Activated CD4-positive, alpha-beta memory T cell treated with anti-CD3 and anti-CD28 coated beads for 36 hours (primary cell): ENCODE results near the gene HPSE2. TPM values are rescaled to one million over a fixed set of nuclear protein-coding genes. Genes with fewer than 3 reads are reported as not detected.
A peak's percentile ranks its signal among the peaks of the same experiment; 100 is the strongest.

Experiments
- CTCF ChIA-PET: fragments of 350-600 bp; sonication (Branson Sonifier 250); formaldehyde crosslinking; loops from one replicate; lab custom pipeline; 2021; ENCODE audit warnings: antibody characterized with exemption, inconsistent platforms; lab: Charles Lee
- POLR2A ChIA-PET: fragments of 350-600 bp; sonication (Branson Sonifier 250); formaldehyde crosslinking; loops from one replicate; lab custom pipeline; 2021; ENCODE audit warnings: antibody characterized with exemption; lab: Charles Lee
- DNase-seq: peaks from one replicate; pipeline ENCODE4 v3.0.0-alpha.2; 2020
- H3K27ac Mint-ChIP-seq: one replicate; pipeline ENCODE4 v1.8.0; 2021; ENCODE audit warnings: mixed read lengths
- H3K27me3 Mint-ChIP-seq: one replicate; pipeline ENCODE4 v1.8.0; 2021; ENCODE audit warnings: mixed read lengths
- H3K36me3 Mint-ChIP-seq: one replicate; pipeline ENCODE4 v1.8.0; 2021; ENCODE audit warnings: mixed read lengths
- H3K4me1 Mint-ChIP-seq: one replicate; pipeline ENCODE4 v1.8.0; 2021; ENCODE audit warnings: low read depth, mixed read lengths
- H3K4me3 Mint-ChIP-seq: one replicate; pipeline ENCODE4 v1.8.0; 2021; ENCODE audit warnings: mild to moderate bottlenecking, mixed read lengths
- H3K9me3 Mint-ChIP-seq: one replicate; pipeline ENCODE4 v1.8.0; 2021; ENCODE audit warnings: mixed read lengths
- intact Hi-C: fragments of 100-400 bp; cut with micrococcal nuclease; formaldehyde crosslinking; loops from one replicate; pipeline ENCODE4 v1.15.1; 2023
- total RNA-seq, 2 experiments: library from RNA; stranded (reverse); gene quantifications; one replicate each; pipeline ENCODE4 v1.2.3, GENCODE V29; 2021

Gene HPSE2
- total RNA-seq, 2 experiments from 2014 or later = not detected

DNA sequence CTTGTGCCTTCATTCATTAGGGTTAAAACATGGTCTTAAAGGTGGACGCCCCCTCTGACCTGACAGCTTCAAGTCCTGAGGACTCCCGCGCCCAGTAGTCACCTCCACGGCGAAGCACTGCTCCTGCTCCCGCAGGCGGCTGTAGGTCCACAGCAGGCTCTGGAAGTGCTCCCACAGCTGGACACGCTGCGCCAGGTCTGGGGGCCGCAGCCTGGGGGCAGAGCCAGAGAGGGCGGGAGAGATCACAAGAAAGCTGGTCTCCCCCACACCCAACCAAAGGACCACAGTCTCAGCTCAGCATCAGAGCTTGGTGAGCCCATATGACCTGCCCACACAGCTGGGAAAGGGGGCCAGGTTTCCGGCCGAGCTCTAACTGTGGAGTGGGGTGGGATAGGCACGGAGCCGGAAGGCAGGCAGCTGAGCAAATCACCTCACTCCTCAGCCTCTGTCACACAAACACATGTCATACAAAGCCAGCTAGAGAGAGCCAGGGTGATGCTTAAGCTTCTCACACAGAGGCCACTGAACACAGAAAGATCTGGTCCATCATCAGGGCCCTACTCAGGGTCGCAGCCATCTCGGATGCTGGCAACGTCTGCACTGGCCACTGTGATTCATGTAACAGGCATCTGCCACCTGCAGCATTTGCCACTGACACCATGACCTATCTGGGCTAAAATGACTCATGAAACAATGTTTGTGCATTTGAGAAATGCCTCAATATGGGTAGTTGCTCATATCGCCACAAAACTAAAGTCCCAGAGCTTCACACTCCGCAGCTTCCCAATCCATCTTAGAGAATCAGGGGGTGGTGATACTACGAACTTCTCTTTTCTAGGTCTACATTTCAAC, 801.5 kb downstream of the HPSE2 start:
- peaks cover 61% of the 10 kb centered on the region for H3K36me3 Mint-ChIP-seq
- CTCF ChIA-PET = interaction anchor here (3.4 kb wide), 1 partner anchor 9 kb away, joined by 21 read pairs; no protein-coding TSS in a partner anchor
- no peak overlapping the region for H3K4me3 Mint-ChIP-seq
- H3K4me1 Mint-ChIP-seq = peaks cover 5% of the 10 kb centered on the region
- intact Hi-C loops = no loop called here
- no peaks in the 10 kb centered on the region for H3K27me3 Mint-ChIP-seq
- no peak for DNase-seq
- POLR2A ChIA-PET = interaction anchor here (0.6 kb wide), 2 partner anchors 166 to 223 kb away, joined by 3 read pairs; no protein-coding TSS in a partner anchor
- H3K9me3 Mint-ChIP-seq = peaks cover 2% of the 10 kb centered on the region
- no peak overlapping the region for H3K27ac Mint-ChIP-seq

DNA sequence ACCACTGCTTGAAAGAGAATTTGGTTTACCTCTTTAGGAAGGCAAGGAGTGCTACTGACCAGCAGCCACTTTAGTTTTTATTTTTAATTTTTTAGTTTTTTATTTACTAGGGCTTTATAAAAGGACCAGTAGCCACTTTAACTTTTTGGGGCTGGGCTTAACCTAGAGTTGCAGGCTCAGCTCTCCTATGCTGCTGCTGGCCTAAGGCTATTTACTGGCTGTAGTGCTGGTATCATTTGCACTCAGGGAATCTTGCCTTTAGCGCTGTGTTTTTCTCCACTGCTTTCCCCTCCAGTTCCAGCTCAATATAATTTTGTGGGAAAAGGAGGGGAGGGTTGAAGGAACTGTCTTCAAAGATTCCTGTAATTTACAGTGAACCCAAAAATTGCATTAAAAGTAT, 802.3 kb downstream of the HPSE2 start:
- Mint-ChIP-seq H3K36me3 (peaks cover 56% of the 10 kb centered on the region), H3K4me1 (peaks cover 4% of the 10 kb centered on the region), H3K4me3 (no peak overlapping the region), H3K27me3 (no peaks in the 10 kb centered on the region), H3K27ac (no peak overlapping the region), H3K9me3 (peaks cover 2% of the 10 kb centered on the region)
- CTCF ChIA-PET = no interaction called here
- POLR2A ChIA-PET = no interaction called here
- intact Hi-C loops = no loop called here
- no peak for DNase-seq

GRCh38 chr10:98432330-98432729, 803.3 kb downstream of the HPSE2 start:
- no peak for DNase-seq
- Mint-ChIP-seq H3K4me1 (no peaks in the 10 kb centered on the region), H3K9me3 (peaks cover 2% of the 10 kb centered on the region), H3K4me3 (no peak overlapping the region), H3K27me3 (no peaks in the 10 kb centered on the region), H3K27ac (no peak overlapping the region), H3K36me3 (peaks cover 60% of the 10 kb centered on the region)
- ChIA-PET POLR2A (no interaction called here), CTCF (no interaction called here)
- intact Hi-C loops = no loop called here

- intact Hi-C loops = no loop called here
- ChIA-PET CTCF (no interaction called here), POLR2A (no interaction called here)
- Mint-ChIP-seq H3K4me1 (no peaks in the 10 kb centered on the region), H3K27ac (no peak overlapping the region), H3K36me3 (peaks cover 56% of the 10 kb centered on the region), H3K9me3 (peaks cover 2% of the 10 kb centered on the region), H3K4me3 (no peak overlapping the region), H3K27me3 (no peaks in the 10 kb centered on the region)
- DNase-seq = no peak
Measured at GRCh38 chr10:98431016-98431415, 804.6 kb downstream of the HPSE2 start.

DNA sequence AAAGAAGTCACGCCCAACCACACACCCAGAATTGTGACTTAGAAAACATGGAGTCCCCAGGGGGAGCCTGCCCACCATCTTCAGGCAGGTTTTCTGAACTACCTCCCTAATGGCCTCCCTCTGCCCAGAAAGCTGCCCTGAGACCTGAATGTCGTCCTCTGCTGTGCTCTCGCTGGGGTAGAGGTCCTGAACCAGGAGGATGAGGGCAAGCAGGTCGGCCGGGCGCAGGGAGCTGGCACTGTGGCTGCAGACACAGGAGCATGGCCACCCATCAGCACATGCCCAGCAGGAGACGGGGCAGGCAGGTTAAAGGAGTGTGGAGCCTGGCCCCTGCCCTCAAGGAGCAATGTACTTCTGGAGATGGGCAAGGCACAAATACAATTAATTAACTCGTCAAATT, 805.2 kb downstream of the HPSE2 start:
- Mint-ChIP-seq H3K36me3 (peaks cover 50% of the 10 kb centered on the region), H3K27ac (no peak overlapping the region), H3K4me3 (no peak overlapping the region), H3K9me3 (peaks cover 2% of the 10 kb centered on the region), H3K27me3 (no peaks in the 10 kb centered on the region), H3K4me1 (no peaks in the 10 kb centered on the region)
- POLR2A ChIA-PET = no interaction called here
- CTCF ChIA-PET = no interaction called here
- no peak for DNase-seq
- intact Hi-C loops = no loop called here

DNA sequence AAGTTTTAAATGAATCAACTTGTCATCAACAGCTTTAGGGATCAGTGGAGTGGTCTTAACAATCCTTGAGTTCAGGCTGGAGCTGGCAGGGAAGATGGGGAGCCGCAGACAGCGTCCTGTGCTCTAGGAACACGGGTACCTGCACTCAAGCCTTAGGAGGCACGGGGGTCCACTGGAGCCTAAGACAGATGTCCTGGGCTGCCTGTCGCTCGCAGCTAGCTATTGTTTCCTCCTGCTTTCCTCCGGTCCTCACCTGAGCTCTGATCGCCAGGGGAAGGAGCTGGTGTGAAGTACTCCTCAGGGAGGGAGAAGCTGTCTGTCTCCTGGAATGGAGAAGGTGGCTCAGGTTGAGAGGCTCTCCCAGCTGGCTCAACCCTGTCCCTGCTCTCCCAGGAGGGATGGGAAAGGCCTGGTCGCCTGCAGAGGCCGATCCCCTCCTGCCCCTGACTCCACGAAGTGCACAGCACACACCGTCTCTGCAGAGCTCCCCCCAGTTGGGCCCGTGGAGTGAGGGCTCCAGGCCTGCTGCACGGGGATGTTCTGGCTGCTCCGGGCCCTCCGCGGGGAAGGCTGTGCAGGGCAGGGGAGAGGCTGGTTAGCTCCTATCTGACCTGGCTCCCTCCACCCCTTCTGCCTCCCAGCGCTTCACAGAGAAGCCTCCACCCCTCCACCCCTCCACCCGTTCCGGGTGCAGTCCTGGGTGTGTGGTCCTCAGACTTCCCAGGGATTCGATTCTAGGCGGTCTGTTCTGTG, 806.2 kb downstream of the HPSE2 start:
- Mint-ChIP-seq H3K9me3 (peaks cover 2% of the 10 kb centered on the region), H3K27me3 (no peaks in the 10 kb centered on the region), H3K36me3 (peaks cover 41% of the 10 kb centered on the region), H3K4me1 (no peaks in the 10 kb centered on the region), H3K4me3 (no peak overlapping the region), H3K27ac (no peak overlapping the region)
- ChIA-PET CTCF (no interaction called here), POLR2A (no interaction called here)
- intact Hi-C loops = no loop called here
- DNase-seq = no peak

GRCh38 chr10:98427011-98427515, 808.6 kb downstream of the HPSE2 start:
- Mint-ChIP-seq H3K4me1 (no peaks in the 10 kb centered on the region), H3K9me3 (no peaks in the 10 kb centered on the region), H3K27me3 (no peaks in the 10 kb centered on the region), H3K27ac (no peak overlapping the region), H3K4me3 (no peak overlapping the region), H3K36me3 (peaks cover 22% of the 10 kb centered on the region)
- POLR2A ChIA-PET = no interaction called here
- DNase-seq = peak; percentile 1
- intact Hi-C loops = no loop called here
- CTCF ChIA-PET = interaction anchor here (0.6 to 2.2 kb wide), 5 partner anchors 12 to 164 kb away, joined by 3 to 8 read pairs (median 4); no protein-coding TSS in a partner anchor

- DNase-seq = peak; percentile 66
- Mint-ChIP-seq H3K27ac (no peak overlapping the region), H3K4me1 (no peaks in the 10 kb centered on the region), H3K4me3 (no peak overlapping the region), H3K9me3 (no peaks in the 10 kb centered on the region), H3K36me3 (peaks cover 18% of the 10 kb centered on the region), H3K27me3 (no peaks in the 10 kb centered on the region)
- CTCF ChIA-PET = interaction anchor here (0.6 to 2.2 kb wide), 24 partner anchors 10 to 287 kb away, joined by 3 to 21 read pairs (median 4); partner anchors contain the start of gene PYROXD2
- intact Hi-C loops = no loop called here
- POLR2A ChIA-PET = no interaction called here
Measured at GRCh38 chr10:98425511-98426352, 809.9 kb downstream of the HPSE2 start.

DNA sequence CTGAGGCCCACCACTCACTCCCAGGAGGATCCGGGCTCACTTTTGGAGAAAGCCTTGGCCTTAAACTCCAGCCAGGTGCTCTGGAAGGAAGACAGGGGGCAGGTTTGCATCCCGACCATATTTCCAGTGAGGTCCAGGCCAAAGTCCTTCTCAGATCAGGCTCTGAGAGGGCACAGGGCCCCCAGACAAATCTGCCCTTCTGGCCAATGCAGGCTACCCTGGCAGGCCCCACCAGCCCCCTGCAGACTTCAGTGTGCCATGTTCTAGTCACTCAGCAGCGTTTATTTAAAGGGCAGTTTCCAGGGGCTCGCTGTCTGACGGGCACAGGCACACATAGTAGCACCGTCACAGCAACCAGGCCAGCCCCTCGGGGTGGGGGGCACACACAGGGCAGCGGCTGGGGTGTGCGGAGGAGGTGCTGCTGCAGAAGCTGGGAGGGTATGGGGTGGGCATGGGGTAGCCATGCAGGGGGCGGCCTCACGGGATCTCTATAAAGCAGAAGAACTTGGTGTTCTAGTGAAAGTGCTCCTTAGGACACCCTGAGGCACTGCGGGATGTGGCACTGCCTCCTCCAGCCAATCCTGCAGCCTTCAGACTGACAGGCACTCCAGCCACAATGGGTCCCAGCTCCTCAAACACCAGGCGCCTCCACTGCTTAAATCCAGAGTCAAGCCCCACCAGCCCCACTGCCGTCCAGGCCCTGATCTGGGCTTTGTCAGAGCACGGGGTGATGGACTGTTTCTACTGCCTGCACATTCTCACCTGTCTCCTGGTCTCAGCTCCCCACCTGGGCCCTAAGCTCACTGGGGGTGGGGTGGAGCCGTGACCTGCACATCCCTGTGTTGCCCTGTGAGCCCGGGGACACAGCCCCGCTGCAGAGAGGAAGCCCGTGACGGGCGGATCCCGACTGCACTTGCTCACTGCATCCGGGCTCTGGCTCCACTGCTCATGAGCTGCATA, 811.1 kb downstream of the HPSE2 start:
- peaks cover 8% of the 10 kb centered on the region for H3K36me3 Mint-ChIP-seq
- CTCF ChIA-PET = interaction anchor here (0.6 to 2.2 kb wide), 15 partner anchors 10 to 285 kb away, joined by 3 to 21 read pairs (median 4); partner anchors contain the start of gene PYROXD2
- H3K27me3 Mint-ChIP-seq = no peaks in the 10 kb centered on the region
- DNase-seq = no peak
- POLR2A ChIA-PET = no interaction called here
- H3K9me3 Mint-ChIP-seq = no peaks in the 10 kb centered on the region
- intact Hi-C loops = no loop called here
- H3K4me1 Mint-ChIP-seq = no peaks in the 10 kb centered on the region
- H3K4me3 Mint-ChIP-seq = no peak overlapping the region
- H3K27ac Mint-ChIP-seq = no peak overlapping the region

GRCh38 chr10:98423691-98424120, 811.9 kb downstream of the HPSE2 start:
- Mint-ChIP-seq H3K27ac (no peak overlapping the region), H3K4me1 (no peaks in the 10 kb centered on the region), H3K36me3 (peaks cover 8% of the 10 kb centered on the region), H3K4me3 (no peak overlapping the region), H3K9me3 (no peaks in the 10 kb centered on the region), H3K27me3 (no peaks in the 10 kb centered on the region)
- POLR2A ChIA-PET = no interaction called here
- intact Hi-C loops = no loop called here
- DNase-seq = no peak
- CTCF ChIA-PET = no interaction called here

GRCh38 chr10:98422182-98422581, 813.5 kb downstream of the HPSE2 start:
- Mint-ChIP-seq H3K36me3 (peaks cover 3% of the 10 kb centered on the region), H3K27ac (no peak overlapping the region), H3K9me3 (no peaks in the 10 kb centered on the region), H3K4me3 (no peak overlapping the region), H3K27me3 (no peaks in the 10 kb centered on the region), H3K4me1 (no peaks in the 10 kb centered on the region)
- intact Hi-C loops = no loop called here
- DNase-seq = no peak
- ChIA-PET POLR2A (no interaction called here), CTCF (interaction anchor here (0.8 to 0.9 kb wide), 2 partner anchors 13 to 22 kb away, joined by 3 read pairs; no protein-coding TSS in a partner anchor)
